TTC549 (cell line): ENCODE measurements around the gene DAAM1.

Source experiments
- FAIRE-seq: peaks from 2 replicates; lab custom pipeline; 2012; peaks lifted over from hg19 to GRCh38; lab: Jason Lieb, UNC

Gene DAAM1

DNA sequence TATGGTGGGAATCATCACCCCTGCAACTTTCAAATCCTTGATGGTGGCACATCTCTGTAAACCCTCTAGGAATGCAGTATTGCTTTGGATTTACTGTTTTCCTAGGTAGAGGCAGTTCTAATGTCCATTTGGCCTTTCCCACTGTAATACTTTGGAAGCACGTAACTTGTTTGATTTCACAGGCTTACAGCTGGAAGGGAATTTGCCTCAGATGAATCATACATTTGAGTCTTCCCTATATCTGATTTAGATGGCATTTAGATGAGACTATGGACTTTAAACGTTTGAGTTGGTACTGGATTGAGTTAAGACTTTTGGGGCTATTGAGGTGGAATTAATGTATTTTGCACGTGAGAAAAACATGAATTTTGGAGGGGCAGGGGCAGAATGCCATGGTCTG, 35.9 kb downstream of the DAAM1 start:
- no peak for FAIRE-seq

- no peak for FAIRE-seq
Measured at GRCh38 chr14:59225281-59225680, 36.8 kb downstream of the DAAM1 start.

DNA sequence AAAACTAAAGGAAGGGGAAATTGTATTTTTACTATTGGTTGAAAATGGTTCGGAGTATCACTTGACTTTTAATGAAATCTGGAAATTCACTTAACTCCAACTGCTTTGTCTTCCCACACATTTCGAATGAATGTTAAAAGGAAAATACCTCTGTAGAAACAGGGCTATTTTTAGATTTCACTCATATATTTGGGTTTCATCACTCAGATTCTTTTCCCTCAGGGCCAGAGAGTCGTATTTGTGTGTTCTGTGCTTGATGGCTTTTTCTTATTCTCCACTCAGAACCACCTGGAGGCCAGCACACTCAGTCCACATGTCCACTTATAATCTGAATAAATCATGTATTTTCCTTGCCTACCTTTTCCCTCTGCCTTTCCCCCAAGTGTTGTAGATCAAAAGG, 40.0 kb downstream of the DAAM1 start:
- FAIRE-seq = no peak

DNA sequence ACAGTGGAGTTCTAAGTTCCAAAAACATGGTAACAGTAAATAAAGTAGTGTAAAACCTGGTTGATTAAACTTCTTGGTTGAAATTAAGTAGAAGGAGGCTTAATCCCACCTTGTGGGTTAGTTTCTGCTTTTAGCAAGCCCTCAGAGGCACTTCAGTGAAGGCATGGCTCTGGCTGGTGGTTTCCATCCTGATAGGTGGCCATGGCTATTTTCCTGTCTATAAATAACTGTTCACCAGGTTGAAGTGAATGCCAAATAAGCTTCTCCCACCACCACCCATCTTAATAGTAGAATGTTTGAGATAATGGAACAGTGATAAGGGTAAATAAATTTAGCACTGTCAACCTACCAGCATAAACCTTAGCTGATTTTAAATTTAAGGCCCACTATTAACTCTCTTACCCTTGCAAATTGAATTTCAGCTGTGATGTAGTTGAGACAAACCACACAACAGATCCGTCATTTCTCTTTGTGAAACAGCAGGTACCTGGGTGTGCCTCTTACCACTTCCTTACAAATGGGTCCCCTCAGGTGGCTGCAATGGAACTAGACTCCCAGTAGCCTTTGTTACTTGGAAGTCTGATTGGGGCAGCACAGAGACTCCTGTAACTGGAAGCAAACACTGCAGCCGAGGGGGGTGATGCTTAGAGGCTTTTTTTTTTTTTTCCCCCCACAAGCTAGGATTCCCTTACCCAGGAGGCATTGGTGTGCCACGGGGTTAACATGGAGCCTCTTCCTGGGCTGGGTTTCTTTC, 41.4 kb downstream of the DAAM1 start:
- FAIRE-seq = no peak

GRCh38 chr14:59236195-59236594, 47.7 kb downstream of the DAAM1 start:
- FAIRE-seq = no peak

DNA sequence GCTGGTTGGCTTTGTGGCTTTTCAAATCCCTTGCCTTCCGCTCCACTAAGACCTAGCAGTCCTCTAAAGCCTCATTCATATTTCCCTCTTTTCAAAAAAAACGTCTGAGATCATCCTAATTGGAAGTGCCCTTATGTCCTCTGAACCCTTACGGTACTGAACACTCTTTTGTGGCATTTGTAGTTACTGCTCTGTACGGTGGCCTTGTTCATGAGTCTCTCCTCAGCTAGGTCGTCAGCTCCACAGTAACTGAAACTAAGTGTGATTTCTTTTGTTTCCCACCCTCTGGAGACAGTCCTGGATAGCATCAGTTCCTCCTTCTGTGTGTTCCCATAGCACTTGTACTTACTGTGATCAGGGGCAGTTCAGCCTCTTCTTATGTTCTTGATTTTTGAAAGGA, 49.7 kb downstream of the DAAM1 start:
- no peak for FAIRE-seq

DNA sequence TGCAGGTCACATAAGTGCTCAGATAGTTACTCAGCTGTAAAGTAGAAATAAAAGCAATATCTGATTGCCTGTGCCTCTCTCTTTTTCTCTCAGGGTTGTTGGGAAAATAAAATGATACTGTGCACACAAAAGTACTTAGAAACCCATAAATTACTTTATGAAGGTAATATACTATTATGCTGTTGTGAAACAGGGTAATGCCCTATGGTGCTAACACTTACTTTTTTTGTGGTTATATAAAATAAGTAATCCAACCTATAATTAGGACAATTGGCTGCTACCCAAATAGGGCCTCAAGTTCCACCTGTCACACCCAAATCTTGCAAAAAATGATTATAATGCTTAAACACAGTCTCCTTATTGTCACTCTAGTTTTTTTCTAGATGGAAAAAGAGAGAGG, 50.6 kb downstream of the DAAM1 start:
- no peak for FAIRE-seq

DNA sequence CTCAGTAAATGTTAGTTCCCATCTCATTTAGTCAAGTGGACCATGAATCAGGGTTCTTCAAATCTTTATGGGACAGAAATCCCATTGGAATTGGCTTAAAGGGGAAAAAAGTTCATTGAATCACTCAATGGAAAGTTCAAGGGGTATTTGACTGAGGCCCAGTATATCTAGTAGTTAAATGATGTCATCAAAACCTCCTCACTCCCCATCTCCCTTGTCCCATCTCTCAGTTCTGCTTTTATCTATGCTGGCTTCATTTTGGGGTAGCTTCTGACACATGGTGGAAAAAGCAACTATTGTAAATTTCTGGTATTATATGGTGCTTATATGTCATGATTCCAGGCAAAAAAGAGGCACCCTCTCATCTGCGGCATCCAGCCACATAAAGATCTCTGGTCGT, 51.9 kb downstream of the DAAM1 start:
- no peak for FAIRE-seq

- FAIRE-seq = no peak
Measured at GRCh38 chr14:59241121-59241520, 52.7 kb downstream of the DAAM1 start.

DNA sequence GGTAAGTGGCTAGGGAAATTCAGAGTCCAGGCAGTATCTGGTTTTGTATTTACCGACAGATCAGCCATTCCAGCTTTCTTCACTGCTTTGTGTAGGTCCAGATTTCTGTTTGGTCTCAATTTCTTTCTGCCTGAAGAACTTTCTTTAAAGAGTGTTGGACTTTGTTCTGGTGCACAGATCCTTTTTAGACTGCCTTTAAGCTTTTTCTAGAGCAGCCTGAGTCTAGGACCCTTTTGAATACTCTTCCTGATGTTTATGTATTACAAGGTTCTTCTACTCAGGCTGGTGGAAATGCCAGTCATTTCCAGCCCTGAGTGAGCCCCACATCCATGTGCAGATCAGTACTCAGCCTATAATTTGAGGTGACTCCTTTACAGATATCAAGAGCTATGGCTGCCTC, 54.7 kb downstream of the DAAM1 start:
- FAIRE-seq = no peak

- FAIRE-seq = no peak
Measured at GRCh38 chr14:59244581-59244980, 56.1 kb downstream of the DAAM1 start.

- FAIRE-seq = no peak
Measured at GRCh38 chr14:59245809-59246295, 57.4 kb downstream of the DAAM1 start.

DNA sequence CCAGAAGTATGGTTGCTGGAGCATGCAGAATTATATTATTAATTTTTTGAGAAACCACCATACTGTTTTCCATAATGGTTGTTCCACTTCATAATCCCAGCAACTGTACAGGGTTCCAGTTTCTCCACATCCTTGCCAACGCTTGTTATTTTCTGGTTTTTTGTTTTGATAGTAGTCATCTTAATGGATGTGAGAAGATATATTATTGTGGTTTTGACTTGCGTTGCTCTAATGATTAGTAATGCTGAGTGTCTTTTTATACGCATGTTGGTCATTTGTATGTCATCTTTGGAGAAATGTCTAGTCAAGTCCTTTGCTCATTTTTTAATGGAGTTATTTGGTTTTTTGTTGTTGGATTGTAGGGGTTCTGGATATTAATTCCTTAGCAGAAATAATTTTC, 58.1 kb downstream of the DAAM1 start:
- FAIRE-seq = no peak

- FAIRE-seq = no peak
Measured at GRCh38 chr14:59247801-59248584, 59.5 kb downstream of the DAAM1 start.

GRCh38 chr14:59249029-59249428, 60.6 kb downstream of the DAAM1 start:
- FAIRE-seq = no peak

GRCh38 chr14:59251811-59252771, 63.6 kb downstream of the DAAM1 start:
- no peak for FAIRE-seq

DNA sequence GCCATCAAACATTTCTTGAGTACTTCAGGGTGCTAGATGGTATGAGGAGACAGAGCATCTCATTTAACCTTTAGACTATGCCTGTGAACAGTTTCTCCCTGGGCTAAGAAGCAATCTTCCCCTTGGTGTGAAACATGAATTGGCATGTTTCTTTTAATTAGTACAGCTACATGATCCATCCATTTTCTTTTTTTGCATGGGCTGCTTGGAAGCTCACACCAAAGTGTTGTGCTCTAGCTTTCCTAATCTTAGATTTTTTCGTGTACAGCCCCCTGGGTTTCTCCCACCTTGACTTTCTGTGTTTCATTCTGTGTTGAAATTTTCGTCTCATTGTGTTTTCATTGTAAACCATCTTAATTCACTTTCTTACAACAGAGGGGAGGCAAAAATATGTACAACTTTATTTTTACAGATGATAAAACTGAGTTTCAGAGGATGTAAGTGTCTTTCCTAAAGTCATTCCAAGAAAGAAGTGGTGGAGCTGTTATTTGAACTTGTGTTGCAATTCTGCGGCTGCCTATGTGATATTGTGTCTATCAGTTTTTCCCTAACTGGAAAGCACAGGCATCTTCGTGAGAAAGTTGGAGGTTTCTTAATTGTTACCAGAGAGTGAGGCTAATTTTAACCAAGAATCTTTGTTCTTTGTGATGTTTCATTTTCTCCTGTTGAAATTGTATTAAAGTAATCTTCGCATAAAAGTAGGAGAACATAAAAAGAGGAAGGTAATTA, 64.5 kb downstream of the DAAM1 start:
- FAIRE-seq = no peak

- FAIRE-seq = no peak
Measured at GRCh38 chr14:59253527-59253926, 65.1 kb downstream of the DAAM1 start.

GRCh38 chr14:59254146-59254910, 65.9 kb downstream of the DAAM1 start:
- FAIRE-seq = no peak

DNA sequence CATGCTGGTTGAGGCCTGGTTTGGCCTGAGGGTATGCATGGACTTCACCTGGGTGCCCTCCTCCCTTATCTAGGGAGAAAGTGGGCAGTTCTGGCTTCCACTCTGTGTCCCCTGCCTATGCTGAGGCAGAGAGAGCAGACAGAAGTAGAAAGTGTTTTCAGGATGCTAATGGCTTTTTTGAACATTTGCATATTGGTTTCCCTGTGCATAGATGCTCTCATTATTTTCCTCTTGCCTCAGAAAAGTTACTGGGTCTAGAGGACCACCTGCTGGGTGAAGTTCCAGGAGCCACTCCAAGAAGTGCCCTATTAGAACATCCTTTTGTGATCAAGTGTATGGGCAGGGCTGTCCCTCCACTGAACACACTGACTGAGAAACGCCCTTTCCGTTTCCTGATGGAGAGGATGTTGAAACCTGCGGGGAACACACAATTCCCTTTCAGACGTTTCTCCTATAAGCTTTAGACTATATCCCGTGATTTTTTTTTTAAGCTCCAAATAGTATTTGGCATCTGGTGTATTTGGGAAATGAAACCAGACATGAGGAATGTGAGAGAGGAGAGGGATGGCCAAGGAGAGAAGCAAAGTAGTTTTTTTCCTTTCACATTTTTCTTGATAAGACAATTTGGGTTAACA, 66.6 kb downstream of the DAAM1 start:
- FAIRE-seq = no peak

GRCh38 chr14:59256331-59256730, 67.9 kb downstream of the DAAM1 start:
- no peak for FAIRE-seq
